ENCODE results near the gene UBL7.

DNA sequence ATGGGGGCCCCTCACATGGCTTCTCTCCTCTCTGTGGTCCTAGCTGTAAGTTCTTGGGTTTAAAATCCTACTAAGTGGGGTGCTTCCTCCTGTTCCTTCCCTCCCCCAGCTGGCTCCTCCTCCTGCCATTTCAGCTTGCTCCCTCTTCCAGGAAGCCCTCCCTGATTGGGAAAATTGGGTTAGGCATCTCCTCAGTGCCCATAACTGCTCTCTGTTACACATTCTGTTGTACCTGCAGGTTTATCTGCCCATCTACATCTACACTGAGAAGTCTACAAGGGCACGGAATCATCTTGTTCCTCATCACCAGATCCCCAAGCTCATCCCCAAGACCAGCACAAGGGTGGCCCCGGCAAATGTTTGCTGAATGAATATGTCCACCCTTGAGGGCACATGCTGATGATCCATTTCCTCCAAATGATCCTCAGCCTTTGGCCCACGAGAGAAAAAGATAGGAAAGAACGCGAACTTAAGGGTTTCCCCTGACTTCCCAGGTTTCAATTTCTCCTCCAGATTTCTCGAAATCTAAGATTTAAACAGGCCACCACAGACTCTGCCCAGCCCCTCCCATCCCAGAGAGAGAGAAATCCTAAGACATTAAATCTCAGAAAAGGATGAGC, 31.1 kb downstream of the UBL7 start:
- TF ChIP-seq, protein P1, sequence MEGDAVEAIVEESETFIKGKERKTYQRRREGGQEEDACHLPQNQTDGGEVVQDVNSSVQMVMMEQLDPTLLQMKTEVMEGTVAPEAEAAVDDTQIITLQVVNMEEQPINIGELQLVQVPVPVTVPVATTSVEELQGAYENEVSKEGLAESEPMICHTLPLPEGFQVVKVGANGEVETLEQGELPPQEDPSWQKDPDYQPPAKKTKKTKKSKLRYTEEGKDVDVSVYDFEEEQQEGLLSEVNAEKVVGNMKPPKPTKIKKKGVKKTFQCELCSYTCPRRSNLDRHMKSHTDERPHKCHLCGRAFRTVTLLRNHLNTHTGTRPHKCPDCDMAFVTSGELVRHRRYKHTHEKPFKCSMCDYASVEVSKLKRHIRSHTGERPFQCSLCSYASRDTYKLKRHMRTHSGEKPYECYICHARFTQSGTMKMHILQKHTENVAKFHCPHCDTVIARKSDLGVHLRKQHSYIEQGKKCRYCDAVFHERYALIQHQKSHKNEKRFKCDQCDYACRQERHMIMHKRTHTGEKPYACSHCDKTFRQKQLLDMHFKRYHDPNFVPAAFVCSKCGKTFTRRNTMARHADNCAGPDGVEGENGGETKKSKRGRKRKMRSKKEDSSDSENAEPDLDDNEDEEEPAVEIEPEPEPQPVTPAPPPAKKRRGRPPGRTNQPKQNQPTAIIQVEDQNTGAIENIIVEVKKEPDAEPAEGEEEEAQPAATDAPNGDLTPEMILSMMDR (IDR thresholded peaks at IDR 0.05; ENCODE audit: insufficient read depth, low read length) = no peak
- TF ChIP-seq, protein P2, sequence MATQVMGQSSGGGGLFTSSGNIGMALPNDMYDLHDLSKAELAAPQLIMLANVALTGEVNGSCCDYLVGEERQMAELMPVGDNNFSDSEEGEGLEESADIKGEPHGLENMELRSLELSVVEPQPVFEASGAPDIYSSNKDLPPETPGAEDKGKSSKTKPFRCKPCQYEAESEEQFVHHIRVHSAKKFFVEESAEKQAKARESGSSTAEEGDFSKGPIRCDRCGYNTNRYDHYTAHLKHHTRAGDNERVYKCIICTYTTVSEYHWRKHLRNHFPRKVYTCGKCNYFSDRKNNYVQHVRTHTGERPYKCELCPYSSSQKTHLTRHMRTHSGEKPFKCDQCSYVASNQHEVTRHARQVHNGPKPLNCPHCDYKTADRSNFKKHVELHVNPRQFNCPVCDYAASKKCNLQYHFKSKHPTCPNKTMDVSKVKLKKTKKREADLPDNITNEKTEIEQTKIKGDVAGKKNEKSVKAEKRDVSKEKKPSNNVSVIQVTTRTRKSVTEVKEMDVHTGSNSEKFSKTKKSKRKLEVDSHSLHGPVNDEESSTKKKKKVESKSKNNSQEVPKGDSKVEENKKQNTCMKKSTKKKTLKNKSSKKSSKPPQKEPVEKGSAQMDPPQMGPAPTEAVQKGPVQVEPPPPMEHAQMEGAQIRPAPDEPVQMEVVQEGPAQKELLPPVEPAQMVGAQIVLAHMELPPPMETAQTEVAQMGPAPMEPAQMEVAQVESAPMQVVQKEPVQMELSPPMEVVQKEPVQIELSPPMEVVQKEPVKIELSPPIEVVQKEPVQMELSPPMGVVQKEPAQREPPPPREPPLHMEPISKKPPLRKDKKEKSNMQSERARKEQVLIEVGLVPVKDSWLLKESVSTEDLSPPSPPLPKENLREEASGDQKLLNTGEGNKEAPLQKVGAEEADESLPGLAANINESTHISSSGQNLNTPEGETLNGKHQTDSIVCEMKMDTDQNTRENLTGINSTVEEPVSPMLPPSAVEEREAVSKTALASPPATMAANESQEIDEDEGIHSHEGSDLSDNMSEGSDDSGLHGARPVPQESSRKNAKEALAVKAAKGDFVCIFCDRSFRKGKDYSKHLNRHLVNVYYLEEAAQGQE (IDR thresholded peaks at IDR 0.05; ENCODE audit: insufficient replicate concordance, low read depth) = no peak
